ENCODE results near the gene NEU1. TPM values are rescaled to one million over a fixed set of nuclear protein-coding genes. Genes with fewer than 3 reads are reported as not detected.

The NEU1 gene
- total RNA-seq, 2 donors from 2014 or later, result 33.1 to 63.5 TPM

DNA sequence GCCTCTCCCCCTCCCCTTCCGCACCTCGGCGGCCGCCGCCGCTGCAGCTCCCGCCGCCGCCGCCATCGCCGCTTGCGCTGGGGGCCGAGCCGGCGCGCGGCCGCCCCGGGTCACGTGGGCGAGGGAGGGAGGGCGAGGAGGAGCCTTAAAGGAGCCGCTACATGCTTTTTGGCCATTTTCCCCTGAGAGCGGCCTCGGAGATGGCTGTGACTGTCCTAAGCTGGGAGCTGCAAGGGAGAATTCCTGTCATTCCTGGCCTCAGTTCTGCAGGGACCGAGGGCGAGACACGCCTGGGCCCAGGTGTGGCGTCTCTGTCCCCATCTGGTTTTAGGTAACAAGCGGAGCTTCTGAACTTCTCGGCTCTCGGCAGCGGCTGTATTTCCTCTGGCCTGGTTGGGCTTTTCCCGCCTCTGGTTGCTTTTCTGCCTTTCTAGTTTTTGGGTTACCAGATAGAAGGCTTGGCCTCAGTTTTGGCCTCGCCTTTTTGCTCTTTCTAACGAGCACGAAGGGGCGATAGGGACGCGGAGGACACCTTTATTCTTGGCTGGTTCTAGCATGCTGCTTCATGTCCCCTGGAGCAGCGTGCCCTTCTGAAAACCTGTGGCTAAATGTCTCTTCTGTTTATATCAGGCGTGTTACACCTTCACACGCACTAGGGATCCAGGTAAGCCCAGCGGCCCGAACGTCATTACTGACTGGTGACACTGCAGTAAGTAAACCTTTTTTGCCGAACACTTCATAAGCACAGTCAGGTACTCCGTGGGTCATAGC lies 35.2 kb upstream of the NEU1 start, which contains the start of gene EHMT2:
EHMT2 (minus strand) TSS at position 87 of the 771 bp plus-strand sequence; CDS start at position 66, 21 bp downstream.
- intact Hi-C loops (cut with DNase I, micrococcal nuclease), result no loop called here
- ATAC-seq, result peak; percentile 74
- DNase-seq, result peak; percentile 82 to 87

DNA sequence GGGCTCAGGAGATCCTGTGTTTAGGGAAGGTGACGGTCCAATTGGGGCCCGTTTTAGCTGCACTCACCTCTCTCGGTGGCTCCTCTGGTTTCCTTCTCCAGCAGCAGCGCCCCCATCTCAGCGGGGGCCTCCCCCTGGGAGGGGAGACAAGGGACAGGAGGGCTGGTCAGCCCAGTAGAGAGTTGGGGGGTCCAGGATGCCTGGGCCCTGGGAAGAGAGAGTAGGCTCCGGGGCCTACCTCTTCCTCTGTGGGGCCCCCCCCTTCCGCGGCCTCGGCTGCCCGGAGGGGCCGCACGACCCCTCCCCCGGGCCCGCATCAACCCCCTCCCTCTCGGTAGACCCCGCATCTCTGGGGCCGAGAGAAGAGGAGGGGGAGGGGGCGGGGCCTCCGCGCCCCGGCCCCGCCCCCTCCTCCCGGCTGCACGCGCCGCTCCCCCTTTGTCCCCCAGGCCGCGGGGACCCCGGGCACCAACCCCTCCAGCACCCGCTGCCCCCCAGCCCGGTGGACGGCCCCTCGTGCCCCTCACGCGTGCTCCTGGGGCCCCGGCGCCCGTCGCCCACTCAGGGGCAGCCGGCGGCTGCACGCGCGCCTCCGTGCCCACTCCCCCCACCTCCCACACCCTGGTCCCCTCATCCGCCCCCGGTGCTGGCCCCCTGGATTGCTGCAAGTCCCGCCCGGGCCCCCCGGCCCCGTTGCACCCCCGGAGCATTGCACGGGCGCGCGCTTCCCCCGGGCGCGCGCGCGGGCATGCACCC lies 34.4 kb upstream of the NEU1 start:
- intact Hi-C loops (cut with DNase I, micrococcal nuclease), result no loop called here
- no peak for DNase-seq
- no peak for ATAC-seq

DNA sequence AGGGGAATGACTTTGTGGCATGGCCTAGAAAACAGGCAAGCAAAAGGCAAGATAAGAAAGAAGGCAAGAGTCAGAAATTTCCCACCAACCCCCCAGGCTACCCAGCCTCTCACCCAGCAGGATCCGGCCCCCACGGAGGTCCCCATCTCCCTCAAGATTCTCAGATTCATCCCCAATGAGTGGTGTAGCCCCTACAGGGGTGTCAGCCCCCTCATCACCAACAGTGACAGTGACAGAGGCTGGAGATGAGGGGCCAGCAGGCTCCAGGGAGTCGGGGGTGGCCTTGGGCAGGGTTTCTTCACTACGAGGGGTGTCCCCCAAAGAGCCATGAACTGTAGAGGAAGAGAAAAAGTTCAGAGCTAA lies 33.9 kb upstream of the NEU1 start:
- no peak for ATAC-seq
- intact Hi-C loops (cut with DNase I, micrococcal nuclease), result no loop called here

DNA sequence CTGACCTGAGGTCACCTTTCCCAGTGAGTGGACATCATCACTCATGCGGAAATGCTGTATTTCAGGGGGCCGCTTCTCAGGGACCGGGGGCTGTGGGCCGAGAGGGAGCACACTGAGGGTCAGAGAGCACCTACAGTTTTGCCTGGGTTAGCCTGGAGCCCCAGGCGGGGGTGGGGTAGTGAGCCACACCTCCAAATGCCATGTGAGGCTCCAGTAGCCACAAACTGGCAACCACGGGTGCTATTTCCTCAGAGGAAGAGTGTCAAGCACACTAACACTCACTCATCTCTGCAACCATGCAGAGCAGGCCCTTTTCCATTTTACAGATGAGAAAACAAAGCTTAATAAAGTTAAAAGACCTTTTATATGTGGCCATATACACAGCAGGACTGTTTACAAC lies 30.2 kb upstream of the NEU1 start:
- intact Hi-C loops (cut with DNase I, micrococcal nuclease), result no loop called here
- DNase-seq (no peak), ATAC-seq (no peak)

More for the DNA sequence above, 33.9 kb upstream of the NEU1 start:
- DNase-seq, result no peak

DNA sequence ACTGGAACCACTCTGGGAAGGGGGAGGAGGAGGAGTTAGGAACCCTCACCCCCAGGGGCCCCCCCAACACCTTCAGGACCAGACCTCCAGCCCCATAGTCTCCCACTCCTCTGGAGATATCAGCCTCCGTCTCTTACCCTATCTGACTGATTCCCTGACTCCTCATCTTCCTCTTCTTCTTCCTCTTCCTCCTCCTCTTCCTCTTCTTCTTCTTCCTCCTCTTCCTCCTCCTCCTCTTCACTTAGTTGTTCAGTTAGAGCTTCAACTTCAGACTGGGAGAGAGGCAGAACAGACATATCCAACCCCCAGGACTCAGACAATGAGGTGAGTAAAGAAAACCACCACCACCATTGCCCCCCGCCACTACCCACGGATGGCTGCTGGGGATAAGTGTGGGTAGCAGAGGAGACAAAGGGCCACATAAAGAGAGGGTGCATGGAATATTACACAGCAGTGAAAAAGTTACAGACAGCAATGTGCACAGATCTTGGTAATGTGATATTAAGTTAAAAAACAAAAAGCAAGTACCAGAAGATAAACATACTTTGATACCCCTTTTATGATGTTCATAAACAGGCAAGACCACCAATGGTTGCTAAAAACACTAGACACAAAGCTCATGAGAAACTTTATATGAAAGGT lies 26.8 kb upstream of the NEU1 start:
- intact Hi-C loops (cut with DNase I, micrococcal nuclease), result no loop called here
- no peak for DNase-seq
- no peak for ATAC-seq

DNA sequence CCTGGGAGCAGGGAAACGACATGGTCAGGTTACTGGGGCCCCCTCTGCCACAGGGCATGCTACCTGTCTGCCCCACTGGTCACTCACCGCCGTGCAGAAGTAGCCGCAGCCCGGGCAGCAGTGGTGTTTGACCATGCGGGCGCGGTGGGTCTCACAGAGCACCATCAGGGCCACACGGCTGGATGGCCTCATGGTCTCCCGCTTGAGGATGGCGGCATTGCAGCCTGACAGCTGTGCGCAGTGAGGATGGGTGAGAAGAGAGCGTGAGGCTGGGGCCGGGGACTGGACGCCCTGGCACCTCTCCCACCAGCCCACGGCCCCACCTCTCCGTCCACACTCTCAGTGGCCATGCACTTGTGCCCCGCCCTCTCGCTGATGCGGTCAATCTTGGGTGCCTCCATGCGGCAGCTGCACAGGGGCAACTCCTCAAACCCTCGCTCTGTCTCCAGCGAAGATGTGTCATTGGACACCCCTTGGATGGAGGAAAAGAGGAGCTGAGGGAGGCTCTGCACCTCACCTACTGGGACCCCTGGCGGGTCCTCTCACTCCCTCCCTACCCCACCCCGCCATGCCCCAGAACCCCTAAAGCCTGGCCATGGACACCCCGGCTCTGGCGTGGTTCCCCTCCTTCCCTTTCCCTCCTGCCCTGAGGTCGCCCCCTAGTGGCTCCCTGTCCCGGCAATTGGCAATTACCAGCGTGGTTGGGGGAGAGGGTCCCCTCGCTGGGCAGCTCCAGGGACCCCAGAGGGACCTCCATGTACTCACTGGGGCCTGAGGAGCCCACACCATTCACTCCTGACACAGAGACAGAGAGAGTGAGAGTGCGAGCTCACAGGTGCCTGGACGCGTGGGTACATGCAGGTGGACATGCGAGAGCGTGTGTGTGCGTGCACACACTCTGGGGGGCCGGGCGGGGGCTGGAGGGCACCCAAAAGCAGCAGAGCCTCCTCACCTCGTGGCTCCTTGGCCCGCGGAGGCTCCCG lies 25.9 kb upstream of the NEU1 start:
- intact Hi-C loops (cut with DNase I, micrococcal nuclease), result no loop called here
- ATAC-seq (peak; percentile 55), DNase-seq (peak in 1 of 2 donors; percentile 69)

DNA sequence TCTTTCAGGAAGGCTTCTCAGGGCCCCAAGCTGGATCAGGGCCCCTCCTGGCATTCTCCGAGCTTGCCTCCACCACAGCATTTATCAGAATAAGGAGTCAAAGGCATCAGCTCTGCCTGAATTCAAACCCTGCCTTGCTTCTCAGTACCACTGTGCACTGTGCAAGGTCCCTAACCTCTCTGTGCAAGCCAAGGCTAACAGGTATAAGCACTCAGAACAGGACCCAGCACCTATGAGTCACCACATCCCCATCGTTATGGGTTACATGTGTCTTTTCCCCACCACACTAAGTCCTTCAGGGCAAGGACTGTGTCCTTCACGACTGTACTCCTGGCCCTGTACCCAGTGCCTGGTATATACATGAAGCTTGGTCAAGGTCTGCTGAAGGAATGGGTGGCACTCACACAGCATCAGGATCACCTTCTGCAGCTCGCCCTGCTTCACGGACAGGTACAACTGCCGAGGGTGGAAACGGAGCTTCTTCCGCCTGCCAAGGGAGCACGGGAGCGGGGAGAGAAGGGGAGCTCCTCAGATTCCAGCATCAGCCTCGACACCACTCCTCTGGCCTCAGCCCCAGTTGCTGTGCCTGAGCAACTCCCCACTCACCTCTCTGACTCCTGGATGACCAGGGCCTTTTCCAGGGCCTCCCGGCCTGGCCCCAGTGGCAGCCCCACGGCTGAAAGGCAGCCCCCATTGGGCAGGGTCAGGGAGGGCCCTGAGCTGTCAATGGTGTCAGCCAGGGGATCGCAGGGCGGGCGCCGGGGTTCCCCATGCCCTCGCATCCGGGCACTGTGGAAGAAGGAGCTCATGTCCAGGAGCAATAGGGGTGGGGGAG lies 24.8 kb upstream of the NEU1 start:
- intact Hi-C loops (cut with DNase I, micrococcal nuclease), result no loop called here
- ATAC-seq, result peak; percentile 3
- no peak for DNase-seq

DNA sequence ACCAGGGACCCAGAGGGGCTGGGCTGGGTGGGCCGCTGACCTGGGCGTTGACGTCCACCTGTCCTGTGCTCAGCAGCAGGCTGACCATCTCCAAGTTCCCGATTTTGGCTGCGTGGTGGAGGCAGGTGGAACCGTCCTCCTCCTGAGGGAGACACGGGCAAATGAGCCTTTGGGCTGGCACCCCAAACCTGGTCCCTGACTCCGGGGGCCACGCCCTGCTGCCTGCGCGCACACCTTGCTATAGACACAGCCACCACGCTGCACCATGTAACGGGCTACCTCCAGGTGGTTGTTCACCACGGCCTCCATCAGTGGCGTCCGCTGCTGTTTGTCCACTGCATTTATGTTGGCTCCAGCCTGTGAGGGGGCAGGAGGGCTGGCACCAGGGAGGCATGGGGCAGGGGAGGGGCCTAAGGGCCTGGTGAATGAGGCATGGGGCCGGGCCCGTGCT lies 23.9 kb upstream of the NEU1 start:
- peak; percentile 8 for ATAC-seq
- intact Hi-C loops (cut with DNase I, micrococcal nuclease), result no loop called here
- DNase-seq, result no peak

DNA sequence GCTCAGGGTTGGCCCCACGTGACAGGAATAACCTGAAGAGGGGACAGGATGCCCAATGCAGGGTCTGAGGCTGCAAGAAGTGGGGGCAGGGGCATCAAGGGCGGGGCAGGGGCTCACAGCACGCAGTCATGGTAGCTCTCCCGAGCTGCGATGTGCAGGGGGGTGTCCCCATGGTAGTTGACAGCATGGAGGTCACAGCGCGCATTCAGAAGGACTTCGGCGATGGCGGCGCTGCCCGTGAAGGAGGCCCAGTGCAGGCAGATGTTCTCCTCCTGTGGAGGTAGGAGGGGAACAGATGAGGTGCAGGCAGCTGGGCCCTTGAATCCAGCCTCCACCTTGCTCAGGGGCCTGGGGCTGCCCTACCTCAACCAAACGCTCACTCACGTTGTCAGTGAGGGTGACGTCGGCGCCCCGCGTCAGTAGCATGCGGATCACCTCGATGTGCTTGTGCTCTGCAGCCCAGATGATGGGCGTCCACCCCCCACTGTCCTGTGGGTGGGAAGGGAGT lies 22.0 kb upstream of the NEU1 start:
- ATAC-seq (no peak), DNase-seq (no peak)
- intact Hi-C loops (cut with DNase I, micrococcal nuclease), result no loop called here

DNA sequence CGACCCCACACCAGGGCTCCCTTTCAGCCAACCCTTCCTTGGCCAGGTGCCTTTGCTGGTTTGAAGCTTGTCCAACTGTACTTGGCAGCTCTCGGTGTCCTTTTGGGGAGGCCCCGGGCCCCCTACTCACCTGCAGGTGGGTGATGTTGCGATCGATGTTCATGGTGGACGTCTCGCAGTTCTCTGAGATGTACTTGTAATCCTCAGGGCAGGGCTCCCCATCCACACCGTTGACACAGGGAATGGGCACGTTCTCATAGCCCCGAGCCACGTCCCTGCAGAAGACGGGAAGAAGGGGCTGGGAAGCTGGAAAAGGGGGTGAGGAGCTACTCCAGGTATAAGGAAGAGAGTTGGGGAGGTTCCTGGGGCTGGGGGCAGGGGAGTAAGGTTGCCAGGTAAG lies 21.1 kb upstream of the NEU1 start:
- intact Hi-C loops (cut with DNase I, micrococcal nuclease), result no loop called here
- DNase-seq, result no peak
- ATAC-seq, result no peak

DNA sequence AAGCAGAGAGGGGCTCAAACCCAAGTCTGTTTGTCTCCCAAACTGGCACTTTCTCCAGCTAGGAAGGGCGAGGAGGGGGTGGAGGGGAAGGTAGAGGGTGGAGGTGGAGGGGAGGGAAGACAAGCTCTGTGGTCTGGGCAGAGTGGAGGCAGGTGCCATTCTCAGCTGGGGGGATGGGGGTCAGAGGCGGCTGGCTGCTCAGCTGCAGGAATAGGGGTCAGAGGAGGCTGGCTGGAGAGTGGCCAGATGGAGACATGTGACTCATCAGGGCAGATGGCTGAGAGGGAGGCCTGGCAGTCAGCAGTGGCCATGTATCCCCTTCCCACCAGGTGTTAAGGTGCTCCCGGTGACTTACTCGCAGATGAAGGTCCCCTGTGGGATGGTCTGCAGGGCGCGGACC lies 19.7 kb upstream of the NEU1 start:
- ATAC-seq, result no peak
- no peak for DNase-seq
- intact Hi-C loops (cut with DNase I, micrococcal nuclease), result no loop called here

DNA sequence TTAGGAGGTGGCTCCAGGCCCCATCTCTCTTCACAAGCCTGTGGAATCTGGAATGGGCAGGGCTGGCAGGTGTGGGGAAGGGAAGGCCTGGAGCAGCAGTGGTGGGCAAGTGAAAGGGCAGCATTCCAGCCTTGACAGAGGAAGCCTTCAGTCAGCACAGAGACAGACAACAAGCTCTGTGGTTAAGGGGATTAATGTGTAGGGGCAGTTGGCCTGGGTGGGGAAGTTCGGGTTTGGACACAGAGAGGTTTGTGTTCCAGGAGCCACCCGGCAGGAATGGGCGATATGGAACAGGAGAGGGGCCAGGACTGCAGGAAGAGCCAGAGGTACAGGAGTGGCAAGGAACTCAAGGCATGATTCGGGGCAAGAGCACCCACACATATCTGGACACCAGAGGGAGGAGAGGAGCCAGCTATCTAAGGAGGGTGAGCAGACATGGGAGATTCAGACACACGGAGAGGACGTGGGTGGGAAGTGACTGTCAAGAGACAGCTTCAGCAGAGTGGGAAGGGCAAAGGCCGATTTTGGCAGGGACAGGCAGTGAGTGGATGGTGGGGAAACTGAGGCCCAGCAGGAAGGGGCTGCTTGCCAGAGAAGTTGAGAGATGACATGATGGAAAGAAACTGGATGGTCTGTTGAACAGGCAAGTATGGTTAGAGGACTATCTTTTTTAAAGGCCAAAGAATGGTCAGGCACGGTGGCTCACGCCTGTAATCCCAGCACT lies 18.7 kb upstream of the NEU1 start:
- no peak for DNase-seq

DNA sequence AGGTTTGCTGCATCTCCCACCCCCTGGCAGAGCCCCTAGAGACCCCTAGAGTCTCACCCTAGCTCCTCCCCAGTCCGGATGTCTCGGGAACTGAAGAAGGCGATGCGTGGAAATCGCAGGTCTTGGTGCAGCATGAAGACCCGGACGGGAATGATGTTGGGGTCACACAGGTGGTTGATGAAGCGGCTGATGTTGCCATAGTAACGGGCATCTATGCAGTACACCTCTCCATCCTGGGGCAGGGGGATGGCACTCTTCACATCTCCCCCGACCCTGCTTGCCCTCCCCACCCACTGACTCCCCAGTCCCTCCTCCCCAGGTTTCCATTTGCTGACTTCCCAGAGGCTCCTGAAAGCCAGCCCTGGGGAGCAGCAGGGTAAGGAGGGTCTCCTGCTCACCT lies 18.0 kb upstream of the NEU1 start:
- intact Hi-C loops (cut with DNase I, micrococcal nuclease), result no loop called here
- DNase-seq (no peak), ATAC-seq (no peak)

More for the DNA sequence above, 18.7 kb upstream of the NEU1 start:
- no peak for ATAC-seq
- intact Hi-C loops (cut with DNase I, micrococcal nuclease), result no loop called here

DNA sequence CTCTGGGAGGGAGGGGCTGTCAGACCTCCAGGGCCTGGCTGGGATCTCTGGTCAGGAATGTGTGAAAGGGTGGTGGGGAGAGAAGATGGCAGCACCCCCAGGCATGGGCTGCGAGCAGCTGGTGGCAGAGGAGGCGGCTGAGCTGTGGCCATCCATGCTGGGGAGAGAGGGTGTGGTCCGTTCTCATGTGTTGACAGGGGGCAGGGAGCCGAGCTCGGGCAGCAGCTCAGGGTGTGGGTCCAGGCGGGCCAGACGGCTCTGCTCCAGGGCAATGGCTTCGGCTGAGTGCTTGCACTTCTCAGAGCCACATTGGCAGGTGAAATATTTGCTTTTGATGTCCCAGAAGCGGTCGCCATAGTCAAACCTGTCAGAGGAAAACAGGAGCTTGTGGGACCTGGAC lies 17.3 kb upstream of the NEU1 start:
- intact Hi-C loops (cut with DNase I, micrococcal nuclease), result no loop called here
- DNase-seq, result peak in 1 of 2 donors; percentile 63
- peak; percentile 29 for ATAC-seq

DNA sequence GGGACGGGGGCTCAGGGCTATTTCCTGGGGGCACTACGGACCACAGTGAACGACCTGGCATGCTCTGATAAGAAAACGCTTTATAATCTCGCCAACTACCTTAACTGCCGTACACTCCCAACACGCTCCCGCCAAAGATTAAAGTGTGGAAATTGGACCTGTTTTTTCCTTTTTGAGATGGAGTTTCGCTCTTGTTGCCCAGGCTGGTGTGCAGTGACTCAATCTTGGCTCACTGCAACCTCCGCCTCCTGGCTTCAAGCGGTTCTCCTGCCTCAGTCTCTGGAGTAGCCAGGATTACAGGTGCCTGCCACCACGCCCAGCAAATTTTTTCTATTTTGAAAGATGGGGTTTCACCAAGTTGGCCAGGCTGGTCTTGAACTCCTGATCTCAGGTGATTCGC lies 16.5 kb upstream of the NEU1 start:
- DNase-seq (no peak), ATAC-seq (no peak)
- intact Hi-C loops (cut with DNase I, micrococcal nuclease), result no loop called here

DNA sequence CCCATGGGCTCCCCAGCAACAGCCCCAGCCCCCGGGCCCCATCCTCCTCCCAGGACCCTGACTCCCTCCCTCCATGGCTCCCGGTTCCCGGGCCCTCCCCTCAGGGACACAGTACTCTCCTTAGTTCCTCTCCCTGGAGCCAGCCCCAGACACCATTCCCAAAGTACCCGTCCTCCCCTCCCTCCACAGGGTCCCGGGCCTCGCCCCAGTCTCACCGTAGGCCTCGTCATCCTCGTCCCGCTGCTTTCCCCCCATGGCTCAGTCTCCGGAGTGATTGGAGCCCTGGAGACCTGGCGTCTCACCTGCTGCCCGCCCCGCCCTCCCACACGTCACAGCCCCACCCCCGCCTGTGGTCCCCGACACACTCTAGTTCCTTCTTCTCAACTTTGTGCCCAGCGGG lies 16.1 kb upstream of the NEU1 start, which contains the start of gene SLC44A4:
SLC44A4 (minus strand) TSS at position 272 of the 400 bp plus-strand sequence; CDS start at position 255, 17 bp downstream.
- ATAC-seq, result peak; percentile 58
- DNase-seq, result peak; percentile 76 to 79
- intact Hi-C loops (cut with DNase I, micrococcal nuclease), result no loop called here

DNA sequence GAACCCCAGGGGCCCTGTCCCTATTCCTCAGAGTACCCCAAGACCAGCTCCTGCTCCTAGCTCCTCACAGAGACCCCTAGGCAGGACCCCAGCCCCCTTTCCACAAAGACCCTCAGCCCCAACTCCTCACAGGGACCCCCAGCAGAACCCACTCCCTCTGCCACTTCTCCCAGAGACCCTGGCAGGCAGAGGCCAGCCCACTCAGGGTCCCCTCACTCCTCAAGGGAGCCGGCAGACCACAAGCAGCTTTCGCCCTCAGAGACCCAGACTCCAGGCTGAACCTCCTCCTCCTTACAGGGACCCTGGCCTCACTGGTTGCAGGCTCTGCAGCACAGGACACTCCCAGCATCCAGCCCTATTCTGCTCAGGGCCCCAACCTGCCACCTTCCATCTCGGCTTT lies 15.6 kb upstream of the NEU1 start:
- intact Hi-C loops (cut with DNase I, micrococcal nuclease), result no loop called here
- ATAC-seq (peak; percentile 14), DNase-seq (no peak)
